Dermis blood vessel endothelial cell (primary cell): ENCODE data around the gene R3HDM2. TPM values are rescaled to one million over a fixed set of nuclear protein-coding genes. Genes with fewer than 3 reads are reported as not detected.
A peak's percentile ranks its signal among the peaks of the same experiment; 100 is the strongest.

ENCODE experiments used
- DNase-seq: peaks from one replicate; pipeline ENCODE4 v3.0.0; 2010
- total RNA-seq: library from RNA; depleted of rRNA; stranded (reverse); fragments of >200 nt; gene quantifications from 2 replicates; pipeline ENCODE4 v1.2.3, GENCODE V29; 2014

Gene R3HDM2
- 8.8 and 9.8 TPM in 2 replicates for total RNA-seq

- DNase-seq, result peak; percentile 97
These were observed at the start of gene R3HDM2 for GRCh38 chr12:57430931-57431566. Gene R3HDM2 (minus strand): TSS chr12:57431043. CDS start chr12:57310428, 120,615 bp downstream.

- DNase-seq, result peak; percentile 34
These were observed 48.7 kb upstream of the R3HDM2 start, which contains the start of gene ARHGAP9 for GRCh38 chr12:57479376-57480115. Gene ARHGAP9 (minus strand): TSS chr12:57479866. CDS start chr12:57479406, 460 bp downstream.

GRCh38 chr12:57479043-57479375, 48.2 kb upstream of the R3HDM2 start:
- no peak for DNase-seq

GRCh38 chr12:57477710-57478681, 47.2 kb upstream of the R3HDM2 start:
- no peak for DNase-seq

- DNase-seq, result no peak
These were observed 46.3 kb upstream of the R3HDM2 start for GRCh38 chr12:57476993-57477709.

GRCh38 chr12:57476162-57476992, 45.5 kb upstream of the R3HDM2 start:
- no peak for DNase-seq

- DNase-seq, result peak; percentile 35
These were observed 44.7 kb upstream of the R3HDM2 start for GRCh38 chr12:57475271-57476161.

GRCh38 chr12:57474862-57475261, 44.0 kb upstream of the R3HDM2 start:
- DNase-seq, result no peak

GRCh38 chr12:57474430-57474829, 43.6 kb upstream of the R3HDM2 start:
- DNase-seq, result no peak

GRCh38 chr12:57473886-57474285, 43.0 kb upstream of the R3HDM2 start:
- no peak for DNase-seq

- DNase-seq, result no peak
These were observed 42.5 kb upstream of the R3HDM2 start for GRCh38 chr12:57473392-57473791.

- no peak for DNase-seq
These were observed 41.5 kb upstream of the R3HDM2 start for GRCh38 chr12:57472391-57472790.

- no peak for DNase-seq
These were observed 40.8 kb upstream of the R3HDM2 start for GRCh38 chr12:57471661-57472060.

GRCh38 chr12:57470970-57471656, 40.3 kb upstream of the R3HDM2 start:
- DNase-seq, result no peak

- no peak for DNase-seq
These were observed 39.6 kb upstream of the R3HDM2 start for GRCh38 chr12:57470286-57470969.

- DNase-seq, result no peak
These were observed 38.7 kb upstream of the R3HDM2 start for GRCh38 chr12:57469296-57470164.

- no peak for DNase-seq
These were observed 37.1 kb upstream of the R3HDM2 start for GRCh38 chr12:57467915-57468314.
